ENCODE measurements around the gene CDC25B.
A peak's percentile ranks its signal among the peaks of the same experiment; 100 is the strongest.
"Not testable (repeated sequence)": the region's sequence is repeated elsewhere in the genome, so short reads cannot be mapped to it uniquely, and the experiment has no call there.

CDC25B gene

GRCh38 chr20:3840201-3840600 is 44.1 kb downstream of the CDC25B start:
- not testable (repeated sequence) for DNase-seq

GRCh38 chr20:3842348-3842930 is 46.3 kb downstream of the CDC25B start:
- no peak for DNase-seq

- DNase-seq: no peak
Measured at GRCh38 chr20:3843490-3843889, 47.4 kb downstream of the CDC25B start.

- not testable (repeated sequence) for DNase-seq
Measured at GRCh38 chr20:3843990-3844619, 48.0 kb downstream of the CDC25B start.

GRCh38 chr20:3846378-3846739 is 50.2 kb downstream of the CDC25B start:
- no peak for DNase-seq

GRCh38 chr20:3846740-3847428 is 50.8 kb downstream of the CDC25B start, which contains the start of gene MAVS:
MAVS (plus strand) TSS chr20:3846834; CDS start chr20:3854625, 7,791 bp downstream.
- DNase-seq: peak; percentile 83

GRCh38 chr20:3847429-3847940 is 51.4 kb downstream of the CDC25B start:
- no peak for DNase-seq

GRCh38 chr20:3848565-3848964 is 52.5 kb downstream of the CDC25B start:
- no peak for DNase-seq

- no peak for DNase-seq
Measured at GRCh38 chr20:3854462-3854871, 58.4 kb downstream of the CDC25B start.
